HepG2 (cell line): ENCODE data around the gene ALKBH5.

Experiments
- ISX ChIP-seq: sonication (generic); formaldehyde crosslinking; conservative IDR thresholded peaks from 2 replicates; pipeline ENCODE4 v1.5.0; 2020; ENCODE audit warnings: missing genetic modification reagents
- NR3C1 ChIP-seq: sonication (generic); formaldehyde crosslinking; IDR thresholded peaks from 2 replicates; pipeline ENCODE4 v1.4.0; 2020; ENCODE audit warnings: missing genetic modification reagents
- ZBTB1 ChIP-seq: sonication (generic); formaldehyde crosslinking; IDR thresholded peaks from 2 replicates; pipeline ENCODE4 v1.4.0; 2020; ENCODE audit warnings: missing genetic modification reagents, borderline replicate concordance
- ZNF225 ChIP-seq: sonication (generic); formaldehyde crosslinking; IDR thresholded peaks from 2 replicates; pipeline ENCODE4 v1.4.0; 2020; ENCODE audit warnings: mild to moderate bottlenecking, missing genetic modification reagents
- TF ChIP-seq, protein P1 (sequence below): sonication (generic); formaldehyde crosslinking; IDR thresholded peaks from 2 replicates; pipeline ENCODE4 v1.4.0; 2020; ENCODE audit warnings: low read depth, missing genetic modification reagents

DNA sequence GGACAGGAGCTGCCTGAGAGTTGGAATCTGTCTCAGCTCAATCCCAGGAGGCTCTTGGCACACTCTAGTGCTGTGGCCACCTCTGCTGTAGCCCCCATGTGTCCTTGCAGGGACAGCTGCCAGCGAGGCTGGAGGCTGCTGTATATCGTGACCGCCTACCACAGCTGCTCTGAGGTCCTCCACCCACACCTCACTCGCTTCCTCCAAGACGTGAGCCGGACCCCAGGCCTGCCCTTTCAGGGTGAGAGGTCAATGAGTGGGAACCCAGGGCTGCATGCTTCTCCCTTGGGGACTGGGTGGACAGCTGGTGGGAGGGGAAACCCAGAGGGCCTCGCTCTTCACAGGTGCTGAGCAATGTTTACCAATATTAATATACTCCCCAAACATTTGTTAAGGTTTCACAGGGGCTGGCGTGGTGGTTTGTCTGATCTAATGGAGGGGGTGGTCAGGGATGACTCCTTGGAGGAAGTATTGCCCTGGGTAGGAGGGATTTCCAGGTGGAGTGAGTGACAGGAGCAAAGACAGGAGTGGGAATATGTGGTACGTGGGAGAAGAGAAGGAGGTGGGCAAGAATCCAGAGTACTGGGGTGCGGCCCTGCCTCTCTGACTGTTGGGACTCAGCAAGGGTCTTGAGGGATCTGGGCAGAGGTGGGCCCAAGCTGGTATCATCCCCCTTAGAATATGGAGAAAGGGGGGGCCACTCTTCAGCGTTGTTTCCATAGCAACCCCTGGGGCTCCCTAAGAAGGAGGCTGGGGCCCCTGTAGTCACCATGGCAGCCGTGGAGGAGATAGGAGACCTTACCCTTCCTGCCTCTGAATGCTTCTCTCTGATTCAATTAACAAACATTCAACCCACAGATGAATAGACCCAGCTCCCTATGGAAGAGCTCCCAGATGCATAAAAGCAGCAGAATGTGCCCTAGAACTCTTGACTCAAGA lies 22.2 kb upstream of the ALKBH5 start:
- TF ChIP-seq NR3C1: no peak
- no peak for TF ChIP-seq ISX (CRISPR knock-in tag)
- TF ChIP-seq ZBTB1 (CRISPR knock-in tag): no peak
- TF ChIP-seq ZNF225 (CRISPR knock-in tag): no peak
- TF ChIP-seq, protein P1, sequence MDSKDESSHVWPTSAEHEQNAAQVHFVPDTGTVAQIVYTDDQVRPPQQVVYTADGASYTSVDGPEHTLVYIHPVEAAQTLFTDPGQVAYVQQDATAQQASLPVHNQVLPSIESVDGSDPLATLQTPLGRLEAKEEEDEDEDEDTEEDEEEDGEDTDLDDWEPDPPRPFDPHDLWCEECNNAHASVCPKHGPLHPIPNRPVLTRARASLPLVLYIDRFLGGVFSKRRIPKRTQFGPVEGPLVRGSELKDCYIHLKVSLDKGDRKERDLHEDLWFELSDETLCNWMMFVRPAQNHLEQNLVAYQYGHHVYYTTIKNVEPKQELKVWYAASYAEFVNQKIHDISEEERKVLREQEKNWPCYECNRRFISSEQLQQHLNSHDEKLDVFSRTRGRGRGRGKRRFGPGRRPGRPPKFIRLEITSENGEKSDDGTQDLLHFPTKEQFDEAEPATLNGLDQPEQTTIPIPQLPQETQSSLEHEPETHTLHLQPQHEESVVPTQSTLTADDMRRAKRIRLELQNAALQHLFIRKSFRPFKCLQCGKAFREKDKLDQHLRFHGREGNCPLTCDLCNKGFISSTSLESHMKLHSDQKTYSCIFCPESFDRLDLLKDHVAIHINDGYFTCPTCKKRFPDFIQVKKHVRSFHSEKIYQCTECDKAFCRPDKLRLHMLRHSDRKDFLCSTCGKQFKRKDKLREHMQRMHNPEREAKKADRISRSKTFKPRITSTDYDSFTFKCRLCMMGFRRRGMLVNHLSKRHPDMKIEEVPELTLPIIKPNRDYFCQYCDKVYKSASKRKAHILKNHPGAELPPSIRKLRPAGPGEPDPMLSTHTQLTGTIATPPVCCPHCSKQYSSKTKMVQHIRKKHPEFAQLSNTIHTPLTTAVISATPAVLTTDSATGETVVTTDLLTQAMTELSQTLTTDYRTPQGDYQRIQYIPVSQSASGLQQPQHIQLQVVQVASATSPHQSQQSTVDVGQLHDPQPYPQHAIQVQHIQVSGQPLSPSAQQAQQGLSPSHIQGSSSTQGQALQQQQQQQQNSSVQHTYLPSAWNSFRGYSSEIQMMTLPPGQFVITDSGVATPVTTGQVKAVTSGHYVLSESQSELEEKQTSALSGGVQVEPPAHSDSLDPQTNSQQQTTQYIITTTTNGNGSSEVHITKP (CRISPR knock-in tag): no peak
